Activated CD8-positive, alpha-beta memory T cell treated with anti-CD3 and anti-CD28 coated beads for 4 hours (primary cell): ENCODE results near the gene SUPT3H.

Experiments
- DNase-seq, 2 donors: peaks; one replicate each; pipeline ENCODE4 v3.0.0-alpha.2; 2020; ENCODE audit warnings: low read depth in 2 of 2

Gene SUPT3H

DNA sequence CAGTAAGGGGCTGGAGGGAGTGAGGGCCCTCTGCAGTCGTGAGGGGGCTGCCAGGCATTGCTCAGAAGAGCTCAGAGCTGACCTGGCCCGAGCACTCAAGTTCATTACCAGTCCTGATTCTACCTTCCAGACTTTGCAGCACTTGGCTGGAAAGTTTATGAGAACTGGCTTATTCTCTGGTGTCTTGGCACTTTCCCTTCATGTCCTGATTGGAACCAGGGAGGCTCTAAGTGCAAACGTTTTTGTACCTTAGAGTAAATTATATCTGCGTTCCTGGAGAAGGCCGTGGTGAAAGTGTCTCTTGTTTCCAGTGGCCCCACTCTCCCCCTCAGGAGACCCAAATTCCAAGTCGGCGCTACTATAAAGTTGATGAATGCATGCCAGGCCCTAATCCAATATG, 587.9 kb downstream of the SUPT3H start:
- no peak for DNase-seq

DNA sequence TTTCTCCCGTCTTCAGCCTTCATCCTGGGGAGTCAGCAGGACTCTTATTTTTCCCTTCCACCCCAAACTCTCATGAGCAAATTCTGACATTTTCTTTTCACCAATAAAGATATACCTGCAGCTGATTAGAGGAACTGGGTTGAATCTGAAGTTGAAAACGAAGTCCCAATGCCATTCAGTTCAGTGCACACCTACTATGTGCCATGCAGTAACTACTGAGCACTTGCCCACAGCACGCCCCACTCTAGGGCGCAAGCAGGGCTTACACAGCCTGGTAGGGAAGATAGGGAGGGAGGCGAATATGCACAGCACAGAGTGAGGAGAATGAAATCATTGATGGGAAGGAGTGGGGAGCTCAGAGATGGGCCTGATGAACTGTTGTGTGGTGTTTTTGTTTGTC, 588.7 kb downstream of the SUPT3H start:
- no peak for DNase-seq

- no peak for DNase-seq
Measured at GRCh38 chr6:44788387-44788981, 589.2 kb downstream of the SUPT3H start.

GRCh38 chr6:44787254-44787834, 590.4 kb downstream of the SUPT3H start:
- DNase-seq: no peak

DNA sequence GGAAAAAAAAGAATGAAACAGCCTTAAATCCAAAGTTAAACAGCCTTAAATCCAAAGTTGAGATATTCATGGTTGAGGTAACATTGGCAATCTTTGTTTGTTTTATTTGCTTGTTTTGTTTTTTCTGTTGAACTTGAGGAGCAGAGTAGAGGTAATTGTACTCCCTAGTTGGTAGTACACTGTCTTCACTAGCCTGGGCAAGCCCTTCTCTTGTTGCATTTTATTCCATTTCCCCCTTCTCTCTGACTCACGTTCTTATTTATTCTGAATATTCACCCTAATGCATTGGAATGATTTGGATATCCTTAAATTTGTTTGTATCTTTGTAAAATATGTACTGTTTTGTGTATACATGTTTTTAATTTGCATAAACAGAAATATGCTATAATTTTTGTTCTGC, 592.6 kb downstream of the SUPT3H start:
- DNase-seq: no peak

- no peak for DNase-seq
Measured at GRCh38 chr6:44784195-44784594, 593.5 kb downstream of the SUPT3H start.

DNA sequence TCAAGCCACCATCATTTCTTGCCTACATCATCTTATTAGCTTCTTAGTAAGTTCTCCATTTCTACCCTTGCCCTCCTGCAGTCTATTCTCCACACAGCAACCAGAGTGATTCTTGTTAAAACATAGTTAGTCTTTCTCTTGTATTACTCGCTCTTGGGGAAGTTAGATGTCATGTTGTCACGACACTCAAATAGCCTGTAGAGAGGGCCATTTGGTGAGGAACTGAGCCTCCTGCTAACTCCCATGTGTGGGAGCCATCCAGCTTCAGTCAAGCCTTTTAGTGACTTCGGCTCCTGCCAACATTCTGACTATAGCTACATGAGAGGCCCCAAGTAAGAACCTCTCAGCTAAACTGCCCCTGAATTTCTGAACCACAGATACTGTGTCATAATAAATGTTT, 594.8 kb downstream of the SUPT3H start:
- no peak for DNase-seq

DNA sequence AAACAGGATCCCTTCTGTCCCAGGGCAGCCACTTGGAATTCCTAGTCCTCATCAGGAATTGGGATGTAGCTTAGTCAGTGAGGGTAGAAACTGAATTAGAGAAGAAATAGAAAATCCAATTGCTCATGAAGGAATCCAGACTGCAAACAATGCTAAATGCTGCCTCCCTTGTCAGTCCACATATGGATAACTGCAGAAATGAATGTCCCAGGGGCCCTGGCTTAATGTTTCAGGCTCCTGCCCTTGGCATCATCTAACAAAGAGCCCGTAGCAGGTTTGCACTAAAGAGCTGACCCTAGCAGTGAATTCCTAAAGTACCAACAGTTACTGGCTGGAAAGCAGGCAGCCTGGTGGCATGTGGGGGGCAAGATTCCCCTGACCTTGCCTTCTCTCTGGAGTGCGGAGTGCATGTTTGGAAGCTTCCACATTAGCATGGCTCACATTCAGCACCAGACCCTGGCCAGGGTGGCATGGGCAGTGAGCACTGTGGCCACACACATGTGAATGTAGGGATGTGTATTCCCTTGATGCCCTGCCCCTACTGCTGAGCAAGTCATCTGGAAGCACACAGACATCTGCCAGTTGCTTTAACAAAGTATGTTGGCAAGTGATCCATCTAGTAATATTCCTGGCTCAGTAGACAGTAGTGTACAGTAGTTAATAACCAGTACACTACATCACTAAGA, 595.7 kb downstream of the SUPT3H start:
- DNase-seq: no peak

- no peak for DNase-seq
Measured at GRCh38 chr6:44780161-44780560, 597.6 kb downstream of the SUPT3H start.

DNA sequence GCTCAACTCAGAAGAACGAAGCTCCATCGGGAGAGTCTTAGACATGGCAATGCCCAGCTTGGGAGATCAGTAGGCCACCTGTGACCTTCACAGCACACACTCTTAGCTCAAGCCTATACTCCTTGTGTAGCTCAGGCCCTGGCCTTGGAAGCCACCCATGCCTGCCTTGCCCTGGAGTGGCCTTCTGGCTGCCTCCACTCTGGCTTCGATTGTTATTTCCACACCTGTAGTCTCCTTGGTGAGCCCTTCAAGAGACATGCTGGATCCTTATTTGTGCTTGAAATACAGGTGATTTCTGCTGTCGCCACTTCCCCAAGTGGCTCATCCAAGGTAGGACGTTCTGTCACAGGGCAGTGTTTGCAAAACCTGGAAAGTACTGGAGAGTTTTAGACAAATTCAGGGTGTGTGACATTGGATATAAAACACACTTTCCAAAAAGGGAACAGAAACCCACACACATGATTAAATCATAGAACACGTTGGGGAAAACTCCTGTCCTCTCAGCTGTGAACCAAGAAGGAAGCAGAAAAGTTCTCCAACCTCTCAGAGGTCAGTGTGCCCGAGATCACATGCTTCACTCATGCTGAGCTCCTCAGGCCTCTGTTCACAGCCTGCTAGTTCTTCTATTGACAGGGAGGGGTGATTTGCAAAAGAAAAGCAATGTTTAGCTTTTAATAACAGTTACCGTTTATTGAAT, 598.5 kb downstream of the SUPT3H start:
- no peak for DNase-seq
